Stomach smooth muscle (tissue), 2 donors: Measurements from ENCODE around the gene OR8H3.

ENCODE experiments used
- H3K27ac ChIP-seq: one replicate; pipeline ENCODE4 v1.7.0; 2013; ENCODE audit warnings: mild to moderate bottlenecking, low read length, inconsistent platforms
- H3K27me3 ChIP-seq, 2 donors: one replicate each; pipeline ENCODE4 v1.7.0; 2013; ENCODE audit warnings: low read length in 2 of 2; ENCODE audit not compliant: insufficient read depth in 2 of 2, control insufficient read depth in 1 of 2
- H3K36me3 ChIP-seq, 2 donors: one replicate each; pipeline ENCODE4 v1.7.0; 2013; ENCODE audit warnings: low read length in 2 of 2; ENCODE audit not compliant: control insufficient read depth in 2 of 2, insufficient read depth in 2 of 2
- H3K4me1 ChIP-seq: one replicate; pipeline ENCODE4 v1.7.0; 2013; ENCODE audit warnings: low read length; ENCODE audit not compliant: control insufficient read depth, insufficient read depth
- H3K4me3 ChIP-seq, 2 donors: one replicate each; pipeline ENCODE4 v1.7.0; 2013; ENCODE audit warnings: low read length in 2 of 2
- H3K9ac ChIP-seq, 2 donors: one replicate each; pipeline ENCODE4 v1.7.0; 2013; ENCODE audit warnings: low read length in 2 of 2, mild to moderate bottlenecking in 1 of 2
- H3K9me3 ChIP-seq, 2 donors: one replicate each; pipeline ENCODE4 v1.7.0; 2013; ENCODE audit warnings: low read length in 2 of 2; ENCODE audit not compliant: control insufficient read depth in 2 of 2
- donor health status: healthy.
- donor health status: Pancreatic carcinoma.

Gene OR8H3

GRCh38 chr11:56172256-56172830 lies 50.2 kb downstream of the OR8H3 start:
- Histone ChIP-seq H3K9ac (no peak overlapping the region), H3K4me1 (no peaks in the 10 kb centered on the region), H3K36me3 (no peaks in the 10 kb centered on the region), H3K4me3 (no peak overlapping the region), H3K9me3 (no peaks in the 10 kb centered on the region), H3K27ac (no peak overlapping the region), H3K27me3 (no peaks in the 10 kb centered on the region)
